ENCODE data around the gene HSPB1.

GRCh38 chr7:76318488-76319353 is 16.2 kb downstream of the HSPB1 start:
- TF ChIP-seq, protein P1, sequence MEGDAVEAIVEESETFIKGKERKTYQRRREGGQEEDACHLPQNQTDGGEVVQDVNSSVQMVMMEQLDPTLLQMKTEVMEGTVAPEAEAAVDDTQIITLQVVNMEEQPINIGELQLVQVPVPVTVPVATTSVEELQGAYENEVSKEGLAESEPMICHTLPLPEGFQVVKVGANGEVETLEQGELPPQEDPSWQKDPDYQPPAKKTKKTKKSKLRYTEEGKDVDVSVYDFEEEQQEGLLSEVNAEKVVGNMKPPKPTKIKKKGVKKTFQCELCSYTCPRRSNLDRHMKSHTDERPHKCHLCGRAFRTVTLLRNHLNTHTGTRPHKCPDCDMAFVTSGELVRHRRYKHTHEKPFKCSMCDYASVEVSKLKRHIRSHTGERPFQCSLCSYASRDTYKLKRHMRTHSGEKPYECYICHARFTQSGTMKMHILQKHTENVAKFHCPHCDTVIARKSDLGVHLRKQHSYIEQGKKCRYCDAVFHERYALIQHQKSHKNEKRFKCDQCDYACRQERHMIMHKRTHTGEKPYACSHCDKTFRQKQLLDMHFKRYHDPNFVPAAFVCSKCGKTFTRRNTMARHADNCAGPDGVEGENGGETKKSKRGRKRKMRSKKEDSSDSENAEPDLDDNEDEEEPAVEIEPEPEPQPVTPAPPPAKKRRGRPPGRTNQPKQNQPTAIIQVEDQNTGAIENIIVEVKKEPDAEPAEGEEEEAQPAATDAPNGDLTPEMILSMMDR (IDR thresholded peaks at IDR 0.05) = peak in 2 of 3 experiments; percentile 35 to 45
- peak; percentile 12 for TF ChIP-seq POLR2A (IDR thresholded peaks at IDR 0.05)
